HepG2 (cell line): ENCODE data around the gene ZNF655. TPM values are rescaled to one million over a fixed set of nuclear protein-coding genes. Genes with fewer than 3 reads are reported as not detected.

Source experiments
- E2F1 ChIP-seq: sonication (generic); formaldehyde crosslinking; IDR thresholded peaks from 2 replicates; pipeline ENCODE4 v1.5.0; 2020; ENCODE audit warnings: missing genetic modification reagents
- ERF ChIP-seq: IDR thresholded peaks from 2 replicates; pipeline ENCODE4 v1.6.1; 2018; ENCODE audit warnings: missing biosample characterization, missing genetic modification reagents
- HDAC1 ChIP-seq: sonication (generic); formaldehyde crosslinking; IDR thresholded peaks from 2 replicates; pipeline ENCODE4 v1.5.1; 2020; ENCODE audit warnings: mild to moderate bottlenecking, missing genetic modification reagents
- HNRNPUL1 ChIP-seq: fragments of 200-400 bp; formaldehyde crosslinking; IDR thresholded peaks from 2 replicates; pipeline ENCODE4 v1.6.1; 2017; ENCODE audit warnings: low read depth, mild to moderate bottlenecking, low read length, moderate library complexity
- HOXA7 ChIP-seq: sonication (generic); formaldehyde crosslinking; IDR thresholded peaks from 2 replicates; pipeline ENCODE4 v1.8.1; 2022; ENCODE audit warnings: mild to moderate bottlenecking, missing genetic modification reagents, moderate library complexity
- HOXA9 ChIP-seq: sonication (generic); formaldehyde crosslinking; IDR thresholded peaks from 2 replicates; pipeline ENCODE4 v1.8.1; 2022; ENCODE audit warnings: missing genetic modification reagents, mild to moderate bottlenecking, moderate library complexity, borderline replicate concordance
- KDM6A ChIP-seq: IDR thresholded peaks from 2 replicates; pipeline ENCODE4 v1.6.1; 2016; ENCODE audit warnings: low read depth
- MLLT10 ChIP-seq: sonication (generic); formaldehyde crosslinking; IDR thresholded peaks from 2 replicates; pipeline ENCODE4 v1.4.0; 2020; ENCODE audit warnings: missing genetic modification reagents
- NFE2L2 ChIP-seq: fragments of 150-350 bp; IDR thresholded peaks from 2 replicates; pipeline ENCODE4 v1.6.1; 2014; ENCODE audit warnings: low read length
- NFRKB ChIP-seq: fragments of 450-650 bp; IDR thresholded peaks from 2 replicates; pipeline ENCODE4 v1.6.1; 2017
- NONO ChIP-seq, 2 experiments: fragments of 450-650 bp in 1 of 2; sonication (generic) in 1 of 2; formaldehyde crosslinking in 1 of 2; IDR thresholded peaks in 1 of 2; conservative IDR thresholded peaks in 1 of 2; 2 replicates each; pipeline versions ENCODE4 v1.6.1 to v1.8.0; 2017 to 2022; ENCODE audit warnings: mild to moderate bottlenecking in 1 of 2, missing genetic modification reagents in 1 of 2, moderate library complexity in 1 of 2
- PAF1 ChIP-seq: IDR thresholded peaks from 2 replicates; pipeline ENCODE4 v1.6.1; 2016; ENCODE audit warnings: missing genetic modification reagents, missing compliant biosample characterization
- PLRG1 ChIP-seq: fragments of 450-650 bp; conservative IDR thresholded peaks from 2 replicates; pipeline ENCODE4 v1.6.1; 2016
- RAD21 ChIP-seq: fragments of 450-650 bp; formaldehyde crosslinking; IDR thresholded peaks from 2 replicates; pipeline ENCODE4 v1.5.0; 2020; ENCODE audit warnings: mild to moderate bottlenecking
- RBAK ChIP-seq: sonication (generic); formaldehyde crosslinking; IDR thresholded peaks from 2 replicates; pipeline ENCODE4 v1.5.1; 2020; ENCODE audit warnings: mild to moderate bottlenecking, missing genetic modification reagents
- TBL1XR1 ChIP-seq: fragments of 150-350 bp; IDR thresholded peaks from 2 replicates; pipeline ENCODE4 v1.6.1; 2014; ENCODE audit warnings: borderline replicate concordance, low read length; ENCODE audit not compliant: partially characterized antibody
- TEAD2 ChIP-seq: sonication (generic); formaldehyde crosslinking; IDR thresholded peaks from 2 replicates; pipeline ENCODE4 v1.9.0; 2021; ENCODE audit warnings: missing genetic modification reagents
- TMF1 ChIP-seq: sonication (generic); formaldehyde crosslinking; IDR thresholded peaks from 2 replicates; pipeline ENCODE4 v1.8.1; 2022; ENCODE audit warnings: low read depth, missing genetic modification reagents
- ZEB1 ChIP-seq: IDR thresholded peaks from 2 replicates; pipeline ENCODE4 v1.6.1; 2012; ENCODE audit warnings: mild to moderate bottlenecking, low read depth, inconsistent platforms; ENCODE audit not compliant: insufficient replicate concordance
- ZNF251 ChIP-seq: sonication (generic); formaldehyde crosslinking; IDR thresholded peaks from 2 replicates; pipeline ENCODE4 v1.9.0; 2021; ENCODE audit warnings: mild to moderate bottlenecking, missing genetic modification reagents
- ZNF446 ChIP-seq: sonication (generic); formaldehyde crosslinking; IDR thresholded peaks from 2 replicates; pipeline ENCODE4 v1.5.0; 2020; ENCODE audit warnings: mild to moderate bottlenecking, missing genetic modification reagents
- ZNF607 ChIP-seq: sonication (generic); formaldehyde crosslinking; IDR thresholded peaks from 2 replicates; pipeline ENCODE4 v1.5.1; 2020; ENCODE audit warnings: missing genetic modification reagents, mild to moderate bottlenecking, borderline replicate concordance
- ZNF614 ChIP-seq: IDR thresholded peaks from 2 replicates; pipeline ENCODE4 v1.6.1; 2018; ENCODE audit warnings: missing biosample characterization, missing genetic modification reagents, inconsistent platforms, borderline replicate concordance
- polyA plus RNA-seq, 8 experiments: library from polyadenylated mRNA; depleted of rRNA in 3 of 8; stranded (reverse) in 7 of 8; unstranded in 1 of 8; fragments of >200 nt; fragmentation: Illumina TruSeq in 4 of 8; extraction: Trizol in 4 of 8; gene quantifications; 2 replicates each; pipeline versions ENCODE4 v1.2.1 to v1.2.3, GENCODE V29; 2011 to 2016; ENCODE audit warnings: low read depth in 4 of 8, missing spikeins in 1 of 8, mixed read lengths in 1 of 8; ENCODE audit not compliant: insufficient read depth in 1 of 8
- total RNA-seq, 5 experiments: library from RNA; depleted of rRNA; stranded (reverse); fragments of >200 nt; fragmentation: Illumina TruSeq; extraction: Trizol; gene quantifications; 2 replicates each; pipeline ENCODE4 v1.2.3, GENCODE V29; 2016; ENCODE audit warnings: low read depth in 1 of 5
- TF ChIP-seq, protein P1 (sequence below): IDR thresholded peaks from 2 replicates; pipeline ENCODE4 v1.4.0; 2020; ENCODE audit warnings: mild to moderate bottlenecking, missing genetic modification reagents
- TF ChIP-seq, protein P2 (sequence below): IDR thresholded peaks from 2 replicates; pipeline ENCODE4 v1.6.1; 2018; ENCODE audit warnings: missing genetic modification reagents, mild to moderate bottlenecking, missing compliant biosample characterization

ZNF655 gene
- total and polyA plus RNA-seq, 2 of the 13 experiments (the other 11 are each of a cell fraction or from before 2014, with no cell fraction given), result 53.4 to 75.6 TPM

- no peak for TF ChIP-seq ZNF251
- TF ChIP-seq HOXA9 (CRISPR knock-in tag), result peak; percentile 68; the same call in 1 of the 2 replicates
- TF ChIP-seq NONO (IDR thresholded peaks at IDR 0.05), result no peak
- TF ChIP-seq NONO (CRISPR knock-in tag; conservative IDR thresholded peaks at IDR 0.05), result peak; percentile 94
- TF ChIP-seq HNRNPUL1, result no peak
- TF ChIP-seq NFRKB, result no peak
- no peak for TF ChIP-seq HOXA7
- no peak for TF ChIP-seq NFE2L2
- no peak for TF ChIP-seq PLRG1
- TF ChIP-seq ZEB1, result peak; percentile 45
- TF ChIP-seq TMF1 (CRISPR knock-in tag), result no peak; the same call in 1 of the 2 replicates
- TF ChIP-seq TBL1XR1, result peak; percentile 14
- peak; percentile 36; the same call in 1 of the 2 replicates for TF ChIP-seq KDM6A (CRISPR knock-in tag)
- TF ChIP-seq ZNF614 (CRISPR knock-in tag), result no peak; the same call in 1 of the 2 replicates
- 0 out of 2 replicates have a peak, but pooled peaks have one; percentile 53 for TF ChIP-seq PAF1 (CRISPR knock-in tag)
- TF ChIP-seq RBAK, result 0 out of 2 replicates have a peak, but pooled peaks have one; percentile 67
- TF ChIP-seq MLLT10 (CRISPR knock-in tag), result no peak
- peak; percentile 97 for TF ChIP-seq HDAC1 (CRISPR knock-in tag)
- TF ChIP-seq ZNF446, result no peak
- TF ChIP-seq TEAD2 (CRISPR knock-in tag), result no peak
- peak; percentile 87; the same call in 1 of the 2 replicates for TF ChIP-seq ZNF607 (CRISPR knock-in tag)
- TF ChIP-seq, protein P1, sequence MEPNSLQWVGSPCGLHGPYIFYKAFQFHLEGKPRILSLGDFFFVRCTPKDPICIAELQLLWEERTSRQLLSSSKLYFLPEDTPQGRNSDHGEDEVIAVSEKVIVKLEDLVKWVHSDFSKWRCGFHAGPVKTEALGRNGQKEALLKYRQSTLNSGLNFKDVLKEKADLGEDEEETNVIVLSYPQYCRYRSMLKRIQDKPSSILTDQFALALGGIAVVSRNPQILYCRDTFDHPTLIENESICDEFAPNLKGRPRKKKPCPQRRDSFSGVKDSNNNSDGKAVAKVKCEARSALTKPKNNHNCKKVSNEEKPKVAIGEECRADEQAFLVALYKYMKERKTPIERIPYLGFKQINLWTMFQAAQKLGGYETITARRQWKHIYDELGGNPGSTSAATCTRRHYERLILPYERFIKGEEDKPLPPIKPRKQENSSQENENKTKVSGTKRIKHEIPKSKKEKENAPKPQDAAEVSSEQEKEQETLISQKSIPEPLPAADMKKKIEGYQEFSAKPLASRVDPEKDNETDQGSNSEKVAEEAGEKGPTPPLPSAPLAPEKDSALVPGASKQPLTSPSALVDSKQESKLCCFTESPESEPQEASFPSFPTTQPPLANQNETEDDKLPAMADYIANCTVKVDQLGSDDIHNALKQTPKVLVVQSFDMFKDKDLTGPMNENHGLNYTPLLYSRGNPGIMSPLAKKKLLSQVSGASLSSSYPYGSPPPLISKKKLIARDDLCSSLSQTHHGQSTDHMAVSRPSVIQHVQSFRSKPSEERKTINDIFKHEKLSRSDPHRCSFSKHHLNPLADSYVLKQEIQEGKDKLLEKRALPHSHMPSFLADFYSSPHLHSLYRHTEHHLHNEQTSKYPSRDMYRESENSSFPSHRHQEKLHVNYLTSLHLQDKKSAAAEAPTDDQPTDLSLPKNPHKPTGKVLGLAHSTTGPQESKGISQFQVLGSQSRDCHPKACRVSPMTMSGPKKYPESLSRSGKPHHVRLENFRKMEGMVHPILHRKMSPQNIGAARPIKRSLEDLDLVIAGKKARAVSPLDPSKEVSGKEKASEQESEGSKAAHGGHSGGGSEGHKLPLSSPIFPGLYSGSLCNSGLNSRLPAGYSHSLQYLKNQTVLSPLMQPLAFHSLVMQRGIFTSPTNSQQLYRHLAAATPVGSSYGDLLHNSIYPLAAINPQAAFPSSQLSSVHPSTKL (CRISPR knock-in tag), result peak; percentile 68
- peak; percentile 71 for TF ChIP-seq RAD21
- TF ChIP-seq, protein P2, sequence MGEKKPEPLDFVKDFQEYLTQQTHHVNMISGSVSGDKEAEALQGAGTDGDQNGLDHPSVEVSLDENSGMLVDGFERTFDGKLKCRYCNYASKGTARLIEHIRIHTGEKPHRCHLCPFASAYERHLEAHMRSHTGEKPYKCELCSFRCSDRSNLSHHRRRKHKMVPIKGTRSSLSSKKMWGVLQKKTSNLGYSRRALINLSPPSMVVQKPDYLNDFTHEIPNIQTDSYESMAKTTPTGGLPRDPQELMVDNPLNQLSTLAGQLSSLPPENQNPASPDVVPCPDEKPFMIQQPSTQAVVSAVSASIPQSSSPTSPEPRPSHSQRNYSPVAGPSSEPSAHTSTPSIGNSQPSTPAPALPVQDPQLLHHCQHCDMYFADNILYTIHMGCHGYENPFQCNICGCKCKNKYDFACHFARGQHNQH (CRISPR knock-in tag), result peak; percentile 83; the same call in 1 of the 2 replicates
- TF ChIP-seq ERF, result peak; percentile 84; the same call in 1 of the 2 replicates
- peak; percentile 72; the same call in 1 of the 2 replicates for TF ChIP-seq E2F1 (CRISPR knock-in tag)
These were observed 58.1 kb downstream of the ZNF655 start, which contains the start of gene ZSCAN25 (continued) for GRCh38 chr7:99616359-99617191.
